Psoas muscle (tissue), 8 donors: ENCODE measurements around the gene INSL3. TPM values are rescaled to one million over a fixed set of nuclear protein-coding genes. Genes with fewer than 3 reads are reported as not detected.
A peak's percentile ranks its signal among the peaks of the same experiment; 100 is the strongest.

Source experiments
- ATAC-seq, 4 donors: fragments of 200-7000 bp; cut with Tn5 transposase; one replicate each; pipeline ENCODE4 v1.9.1; 2020; ENCODE audit warnings: moderate library complexity in 3 of 4, mild to moderate bottlenecking in 2 of 4
- DNase-seq, 2 donors: peaks; one replicate each; pipeline ENCODE4 v3.0.0-alpha.2; 2020
- H3K27ac ChIP-seq: fragments of 200-600 bp; one replicate; pipeline ENCODE4 v1.8.0; 2022
- H3K27me3 ChIP-seq, 3 donors: fragments of 200-600 bp in 1 of 3; one replicate each; pipeline versions ENCODE4 v1.6.1 to v1.8.0; 2013 to 2022; ENCODE audit warnings: low read length in 2 of 3, mild to moderate bottlenecking in 2 of 3, moderate library complexity in 1 of 3; ENCODE audit not compliant: insufficient read depth in 3 of 3
- H3K36me3 ChIP-seq, 2 donors: fragments of 200-600 bp in 1 of 2; one replicate each; pipeline versions ENCODE4 v1.6.1 to v1.8.0; 2013 to 2022; ENCODE audit warnings: low read depth in 1 of 2, mild to moderate bottlenecking in 1 of 2, moderate library complexity in 1 of 2; ENCODE audit not compliant: insufficient read depth in 1 of 2
- H3K4me1 ChIP-seq: fragments of 200-600 bp; one replicate; pipeline ENCODE4 v1.8.0; 2022
- H3K4me3 ChIP-seq: fragments of 200-600 bp; one replicate; pipeline ENCODE4 v1.8.0; 2022; ENCODE audit warnings: mild to moderate bottlenecking
- H3K9me3 ChIP-seq: fragments of 200-600 bp; one replicate; pipeline ENCODE4 v1.8.0; 2022
- WGBS, 3 donors: extraction: QIAGEN DNeasy Blood & Tissue Kit; methylation state at CpG; one replicate each; pipeline versions ENCODE4 v1.1.6 to v1.1.7; 2013; 5-methylcytosine and 5-hydroxymethylcytosine counted together
- intact Hi-C, 2 donors: fragments of 100-400 bp; cut with DNase I; formaldehyde crosslinking; loops; one replicate each; pipeline versions ENCODE4 v1.11.0 to v1.14.2; 2022
- polyA plus RNA-seq, 3 donors: library from polyadenylated mRNA; stranded (reverse); fragments of 200-250 nt; gene quantifications; one replicate each; pipeline ENCODE4 v1.2.3, GENCODE V29; 2013
- total RNA-seq, 4 donors: library from RNA; stranded (reverse); fragmentation: NEBNext Ultra II Directional in 2 of 4; extraction: Animal tissue kit (Norgen Biotek cat#: 25700) in 2 of 4; gene quantifications; one replicate each; pipeline versions ENCODE4 v1.2.1 to v1.2.4, GENCODE V29; 2021 to 2023
- TF ChIP-seq, protein P1 (sequence below): fragments of 200-600 bp; IDR thresholded peaks from one replicate; pipeline ENCODE4 v1.8.0; 2022; ENCODE audit warnings: antibody characterized with exemption
- donor health status: healthy with polysubstance abuse.
- donor health status: DM: no; HTN: no; CAD: no; lungs with moderate emphysema.
- donor health status: Bipolar disorder and iron deficiency.
- donor health status: healthy.
- donor health status: DM: yes; HTN: yes; CAD: no.
- donor health status: DM: no; HTN: no; CAD: no.
- donor health status: DM: no; HTN: no; CAD: no.
- donor health status: DM: yes; HTN: yes; CAD: no.

INSL3 gene
- total and polyA plus RNA-seq, 7 donors, result not detected

DNA sequence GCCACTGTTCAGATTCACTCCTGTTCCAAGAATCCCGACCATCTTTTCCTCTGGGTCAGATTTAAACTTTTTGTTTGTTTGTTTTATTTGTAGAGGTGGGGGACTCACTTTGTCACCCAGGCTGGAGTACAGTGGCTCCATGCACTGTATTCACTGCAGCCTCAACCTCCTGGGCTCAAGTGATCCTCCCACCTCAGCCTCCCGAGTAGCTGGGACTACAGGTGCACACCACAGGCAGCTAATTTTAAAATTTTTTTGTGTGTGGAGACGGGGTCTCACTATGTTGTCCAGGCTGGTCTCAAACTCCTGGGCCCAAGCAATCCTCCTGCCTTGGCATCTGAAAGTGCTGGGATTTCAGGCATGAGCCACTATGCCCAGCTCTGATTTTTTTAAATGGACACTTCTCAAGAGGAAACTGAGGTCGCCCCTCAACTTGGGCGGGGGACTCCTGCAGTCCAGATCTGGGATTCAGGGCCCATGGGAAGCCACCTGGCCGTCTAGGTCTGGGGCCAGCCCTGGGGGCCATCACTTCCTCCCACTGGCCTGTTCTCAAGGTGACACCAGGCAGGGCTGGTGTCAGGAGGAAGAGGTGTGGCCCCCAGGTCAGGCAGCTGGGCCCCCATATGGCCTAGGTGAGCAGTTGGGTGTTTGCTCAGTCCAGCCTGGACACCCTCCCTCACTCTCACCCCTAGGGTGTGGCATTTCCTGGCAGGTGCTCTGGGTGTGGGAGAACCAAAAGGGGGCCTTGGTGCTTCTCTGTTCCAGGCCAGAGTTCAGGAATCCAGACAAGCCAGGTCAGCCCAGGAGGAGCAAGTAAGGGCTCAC lies 25.1 kb downstream of the INSL3 start:
- Histone ChIP-seq H3K4me3 (no peak overlapping the region), H3K27me3 (peaks cover 0 to 59% (median 17%) of the 10 kb centered on the region in 3 donors), H3K9me3 (no peaks in the 10 kb centered on the region), H3K36me3 (no peaks in the 10 kb centered on the region), H3K4me1 (no peaks in the 10 kb centered on the region), H3K27ac (no peak overlapping the region)
- intact Hi-C loops, result no loop called here
- WGBS, 3 donors, result 55 to 60% (median 59%) methylated on average over 6 of the region's 6 CpGs
- TF ChIP-seq, protein P1, sequence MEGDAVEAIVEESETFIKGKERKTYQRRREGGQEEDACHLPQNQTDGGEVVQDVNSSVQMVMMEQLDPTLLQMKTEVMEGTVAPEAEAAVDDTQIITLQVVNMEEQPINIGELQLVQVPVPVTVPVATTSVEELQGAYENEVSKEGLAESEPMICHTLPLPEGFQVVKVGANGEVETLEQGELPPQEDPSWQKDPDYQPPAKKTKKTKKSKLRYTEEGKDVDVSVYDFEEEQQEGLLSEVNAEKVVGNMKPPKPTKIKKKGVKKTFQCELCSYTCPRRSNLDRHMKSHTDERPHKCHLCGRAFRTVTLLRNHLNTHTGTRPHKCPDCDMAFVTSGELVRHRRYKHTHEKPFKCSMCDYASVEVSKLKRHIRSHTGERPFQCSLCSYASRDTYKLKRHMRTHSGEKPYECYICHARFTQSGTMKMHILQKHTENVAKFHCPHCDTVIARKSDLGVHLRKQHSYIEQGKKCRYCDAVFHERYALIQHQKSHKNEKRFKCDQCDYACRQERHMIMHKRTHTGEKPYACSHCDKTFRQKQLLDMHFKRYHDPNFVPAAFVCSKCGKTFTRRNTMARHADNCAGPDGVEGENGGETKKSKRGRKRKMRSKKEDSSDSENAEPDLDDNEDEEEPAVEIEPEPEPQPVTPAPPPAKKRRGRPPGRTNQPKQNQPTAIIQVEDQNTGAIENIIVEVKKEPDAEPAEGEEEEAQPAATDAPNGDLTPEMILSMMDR, result no peak
- no peak for ATAC-seq
- DNase-seq, result no peak

DNA sequence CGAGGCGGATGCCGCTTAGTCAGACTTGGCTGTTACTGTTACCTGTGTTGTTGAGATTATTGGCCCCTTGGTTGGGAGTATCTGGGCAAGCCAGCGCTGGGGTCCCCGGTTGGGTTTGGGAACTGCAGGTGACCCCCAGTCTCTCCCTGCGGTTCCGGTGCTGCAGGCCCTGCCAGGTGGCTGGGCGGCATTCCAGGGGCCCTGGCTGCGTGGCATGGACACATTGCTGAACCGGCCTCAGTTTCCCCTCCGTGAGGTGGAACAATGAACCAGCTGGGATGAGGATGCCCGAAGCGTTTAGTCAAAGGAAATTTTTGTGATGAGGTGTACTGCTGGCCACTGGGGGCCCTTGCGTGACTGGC lies 25.8 kb downstream of the INSL3 start:
- DNase-seq, result no peak
- H3K27ac ChIP-seq, result no peak overlapping the region
- TF ChIP-seq, protein P1, result no peak
- peaks cover 0 to 59% (median 17%) of the 10 kb centered on the region in 3 donors for H3K27me3 ChIP-seq
- no peaks in the 10 kb centered on the region for H3K36me3 ChIP-seq
- no peak overlapping the region for H3K4me3 ChIP-seq
- intact Hi-C loops, result no loop called here
- 20 to 25% (median 25%) methylated on average over 14 of the region's 14 CpGs for WGBS, 3 donors
- no peaks in the 10 kb centered on the region for H3K9me3 ChIP-seq
- no peaks in the 10 kb centered on the region for H3K4me1 ChIP-seq
- ATAC-seq, result no peak

DNA sequence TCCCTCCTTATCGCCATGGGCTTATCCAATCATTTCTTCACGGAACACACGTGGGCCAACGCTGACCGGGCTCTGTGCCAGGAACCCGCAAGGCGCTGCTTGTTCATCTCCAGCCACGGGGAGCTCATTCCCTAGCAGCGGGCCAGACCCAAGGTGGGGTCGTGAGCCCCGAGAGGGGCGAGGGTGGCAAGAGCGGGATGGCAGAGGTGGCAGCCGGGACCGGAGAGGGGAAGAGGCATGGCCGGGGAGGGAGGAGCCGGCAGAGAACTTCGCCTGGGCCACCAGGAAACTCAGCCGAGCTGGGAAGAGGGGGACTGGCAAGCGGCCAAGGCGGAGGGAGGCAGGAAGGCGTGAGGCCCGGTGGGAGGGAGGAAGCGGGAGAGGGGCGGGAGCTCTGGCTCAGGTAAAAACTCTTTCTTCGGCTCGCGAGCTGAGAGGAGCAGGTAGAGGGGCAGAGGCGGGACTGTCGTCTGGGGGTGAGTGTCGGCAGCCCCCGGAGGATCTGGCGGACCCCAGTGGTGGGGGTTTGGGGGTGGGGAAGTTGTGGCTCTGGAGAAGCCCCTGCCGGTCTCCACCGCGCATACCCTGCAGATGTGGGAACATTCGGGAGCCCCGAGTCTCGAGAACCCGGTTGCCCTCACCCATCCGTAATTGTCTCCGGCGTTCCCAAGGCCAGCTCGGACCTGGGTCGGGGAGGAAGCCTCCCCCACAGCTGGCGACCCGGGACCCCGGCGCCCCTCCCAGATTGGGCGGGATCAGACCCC lies 26.4 kb downstream of the INSL3 start, which contains the start of gene B3GNT3:
TSS of gene B3GNT3 (plus strand) at position 408 of the 764 bp plus-strand sequence. CDS start 12,670 bp downstream, outside the sequence.
- no peaks in the 10 kb centered on the region for H3K36me3 ChIP-seq
- H3K9me3 ChIP-seq, result no peaks in the 10 kb centered on the region
- intact Hi-C loops, result no loop called here
- TF ChIP-seq, protein P1, result no peak
- no peak within 1 kb of the TSS for H3K4me3 ChIP-seq
- H3K4me1 ChIP-seq, result no peaks in the 10 kb centered on the region
- ATAC-seq (no peak), DNase-seq (peak in 1 of 2 donors; percentile 24)
- 3 to 7% (median 4%) methylated on average over 44 to 50 of the region's 50 CpGs for WGBS, 3 donors
- H3K27ac ChIP-seq, result no peak within 1 kb of the TSS
- peaks cover 0 to 59% (median 14%) of the 10 kb centered on the region in 3 donors for H3K27me3 ChIP-seq

DNA sequence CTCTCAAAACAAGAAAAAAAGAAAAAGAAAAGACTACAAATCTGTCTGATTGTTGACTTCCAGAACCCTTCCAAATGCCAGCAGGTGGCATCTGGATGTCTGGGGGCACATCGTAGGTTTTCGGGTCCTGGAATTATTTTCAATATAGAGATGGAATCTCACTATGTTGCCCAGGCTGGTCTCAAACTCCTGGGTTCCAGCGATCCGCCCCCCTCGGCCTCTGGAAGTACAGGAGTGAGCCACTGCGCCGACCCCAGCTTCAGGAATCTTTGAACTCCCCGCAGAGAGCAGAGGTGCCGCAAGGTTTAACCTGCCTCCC lies 26.9 kb downstream of the INSL3 start:
- TF ChIP-seq, protein P1, result no peak
- Histone ChIP-seq H3K36me3 (no peaks in the 10 kb centered on the region), H3K4me1 (no peaks in the 10 kb centered on the region), H3K4me3 (no peak overlapping the region), H3K27me3 (peaks cover 0 to 56% (median 14%) of the 10 kb centered on the region in 3 donors), H3K27ac (no peak overlapping the region), H3K9me3 (no peaks in the 10 kb centered on the region)
- ATAC-seq (no peak), DNase-seq (no peak)
- 35 to 53% (median 48%) methylated on average over 9 of the region's 9 CpGs for WGBS, 3 donors
- intact Hi-C loops, result no loop called here
